H4 (cell line): ENCODE results near the gene MICALL1. TPM values are rescaled to one million over a fixed set of nuclear protein-coding genes. Genes with fewer than 3 reads are reported as not detected.

ENCODE experiments used
- DNase-seq: peaks from one replicate; pipeline ENCODE4 v3.0.0-alpha.2; 2015; ENCODE audit warnings: low spot score
- total RNA-seq: library from RNA; depleted of rRNA; stranded (reverse); fragments of >200 nt; shearing (Covaris generic); gene quantifications from 2 replicates; pipeline ENCODE4 v1.2.3, GENCODE V29; 2014; rRNA removed

Gene MICALL1
- total RNA-seq = 11.6 and 17.2 TPM in 2 replicates

GRCh38 chr22:37905534-37906363 is at the start of gene MICALL1:
TSS of gene MICALL1 (plus strand) at chr22:37906297. CDS start at chr22:37906423, 126 bp downstream.
- DNase-seq = peak; percentile 58

GRCh38 chr22:37860796-37861421 is 45.2 kb upstream of the MICALL1 start:
- no peak for DNase-seq

- no peak for DNase-seq
Measured at GRCh38 chr22:37862570-37863325, 43.3 kb upstream of the MICALL1 start.

- no peak for DNase-seq
Measured at GRCh38 chr22:37865510-37865909, 40.6 kb upstream of the MICALL1 start.

GRCh38 chr22:37870273-37870672 is 35.8 kb upstream of the MICALL1 start:
- no peak for DNase-seq

- no peak for DNase-seq
Measured at GRCh38 chr22:37880668-37881440, 25.2 kb upstream of the MICALL1 start.

GRCh38 chr22:37884420-37884819 is 21.7 kb upstream of the MICALL1 start:
- DNase-seq = no peak

- DNase-seq = no peak
Measured at GRCh38 chr22:37887584-37888378, 18.3 kb upstream of the MICALL1 start.

GRCh38 chr22:37891926-37892325 is 14.2 kb upstream of the MICALL1 start:
- DNase-seq = no peak

GRCh38 chr22:37892566-37893335 is 13.3 kb upstream of the MICALL1 start:
- DNase-seq = no peak

- no peak for DNase-seq
Measured at GRCh38 chr22:37893583-37893983, 12.5 kb upstream of the MICALL1 start.

GRCh38 chr22:37894939-37895670 is 11.0 kb upstream of the MICALL1 start:
- no peak for DNase-seq

- peak; percentile 53 for DNase-seq
Measured at GRCh38 chr22:37896181-37896592, 9.9 kb upstream of the MICALL1 start.

GRCh38 chr22:37896939-37897338 is 9.2 kb upstream of the MICALL1 start:
- DNase-seq = no peak

- DNase-seq = no peak
Measured at GRCh38 chr22:37897807-37898206, 8.3 kb upstream of the MICALL1 start.

- peak; percentile 35 for DNase-seq
Measured at GRCh38 chr22:37898441-37899181, 7.5 kb upstream of the MICALL1 start.

- peak; percentile 94 for DNase-seq
Measured at GRCh38 chr22:37904572-37905533, 1.2 kb upstream of the MICALL1 start.
